ENCODE measurements around the gene PIK3C2G.

The PIK3C2G gene

GRCh38 chr12:18634382-18634781 lies 373.1 kb downstream of the PIK3C2G start:
- Histone ChIP-seq H3K4me1 (ENCODE audit: insufficient read depth, low read length) (no peaks in the 10 kb centered on the region), H3K9me3 (ENCODE audit: low read length) (no peaks in the 10 kb centered on the region), H3K27me3 (ENCODE audit: insufficient read depth, low read length) (no peaks in the 10 kb centered on the region), H3K4me3 (ENCODE audit: low read length) (no peak overlapping the region), H3K36me3 (ENCODE audit: insufficient read depth, low read length) (no peaks in the 10 kb centered on the region), H2AFZ (ENCODE audit: low read depth, low read length) (no peak overlapping the region)

- Histone ChIP-seq H3K36me3 (ENCODE audit: insufficient read depth, low read length) (no peaks in the 10 kb centered on the region), H3K4me1 (ENCODE audit: insufficient read depth, low read length) (no peaks in the 10 kb centered on the region), H3K27me3 (ENCODE audit: insufficient read depth, low read length) (no peaks in the 10 kb centered on the region), H2AFZ (ENCODE audit: low read depth, low read length) (no peak overlapping the region), H3K4me3 (ENCODE audit: low read length) (no peak overlapping the region), H3K9me3 (ENCODE audit: low read length) (no peaks in the 10 kb centered on the region)
Measured at GRCh38 chr12:18640321-18640955, 379.1 kb downstream of the PIK3C2G start.

DNA sequence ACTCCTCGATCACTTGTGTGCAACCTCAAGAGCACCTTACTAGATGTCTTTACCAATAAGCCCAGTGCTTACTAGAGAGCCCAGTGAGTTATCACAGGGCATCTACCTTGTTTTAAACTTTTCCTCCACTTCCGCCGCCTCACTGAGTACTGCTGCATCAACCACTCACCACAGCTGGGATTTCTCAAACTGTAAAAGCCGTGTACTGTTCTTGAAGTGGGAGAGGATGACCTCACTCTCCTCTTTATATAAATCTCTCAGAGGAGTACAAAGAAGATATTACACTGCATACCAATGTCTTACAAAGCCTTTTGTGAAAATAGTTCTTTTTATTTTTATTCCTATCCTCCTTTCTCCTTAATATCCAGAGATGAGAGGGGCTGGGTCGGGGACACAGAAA lies 382.4 kb downstream of the PIK3C2G start:
- Histone ChIP-seq H3K9me3 (ENCODE audit: low read length) (no peaks in the 10 kb centered on the region), H2AFZ (ENCODE audit: low read depth, low read length) (no peak overlapping the region), H3K27me3 (ENCODE audit: insufficient read depth, low read length) (no peaks in the 10 kb centered on the region), H3K4me3 (ENCODE audit: low read length) (no peak overlapping the region), H3K36me3 (ENCODE audit: insufficient read depth, low read length) (no peaks in the 10 kb centered on the region), H3K4me1 (ENCODE audit: insufficient read depth, low read length) (peaks cover 3% of the 10 kb centered on the region)

DNA sequence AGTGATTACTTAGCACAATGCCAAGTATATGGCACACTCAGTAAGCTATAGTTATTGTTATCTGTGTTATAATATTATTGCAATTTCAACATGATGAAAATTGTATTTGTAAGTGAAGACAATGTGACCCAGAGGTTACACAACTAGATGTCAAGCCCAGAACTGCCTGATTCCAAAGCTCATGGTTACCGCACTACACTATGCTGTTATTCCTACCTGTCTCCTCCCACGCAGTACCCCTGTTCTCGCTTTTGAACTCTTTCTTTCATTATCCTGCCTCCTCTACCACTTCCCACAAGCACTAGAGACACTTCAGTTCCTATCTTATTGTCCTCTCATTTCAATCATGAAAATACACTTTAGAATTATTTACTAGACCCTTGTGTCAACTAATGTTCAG lies 383.2 kb downstream of the PIK3C2G start:
- no peaks in the 10 kb centered on the region for H3K9me3 ChIP-seq (ENCODE audit: low read length)
- no peaks in the 10 kb centered on the region for H3K36me3 ChIP-seq (ENCODE audit: insufficient read depth, low read length)
- H3K4me3 ChIP-seq (ENCODE audit: low read length): no peak overlapping the region
- peaks cover 3% of the 10 kb centered on the region for H3K4me1 ChIP-seq (ENCODE audit: insufficient read depth, low read length)
- H2AFZ ChIP-seq (ENCODE audit: low read depth, low read length): no peak overlapping the region
- H3K27me3 ChIP-seq (ENCODE audit: insufficient read depth, low read length): no peaks in the 10 kb centered on the region

- no peak overlapping the region for H3K4me3 ChIP-seq (ENCODE audit: low read length)
- H2AFZ ChIP-seq (ENCODE audit: low read depth, low read length): no peak overlapping the region
- H3K4me1 ChIP-seq (ENCODE audit: insufficient read depth, low read length): peaks cover 3% of the 10 kb centered on the region
- H3K9me3 ChIP-seq (ENCODE audit: low read length): no peaks in the 10 kb centered on the region
- no peaks in the 10 kb centered on the region for H3K27me3 ChIP-seq (ENCODE audit: insufficient read depth, low read length)
- no peaks in the 10 kb centered on the region for H3K36me3 ChIP-seq (ENCODE audit: insufficient read depth, low read length)
Measured at GRCh38 chr12:18646286-18646890, 385.1 kb downstream of the PIK3C2G start.

- Histone ChIP-seq H3K9me3 (ENCODE audit: low read length) (no peaks in the 10 kb centered on the region), H3K4me3 (ENCODE audit: low read length) (no peak overlapping the region), H3K4me1 (ENCODE audit: insufficient read depth, low read length) (peaks cover 3% of the 10 kb centered on the region), H3K36me3 (ENCODE audit: insufficient read depth, low read length) (no peaks in the 10 kb centered on the region), H2AFZ (ENCODE audit: low read depth, low read length) (no peak overlapping the region), H3K27me3 (ENCODE audit: insufficient read depth, low read length) (no peaks in the 10 kb centered on the region)
Measured at GRCh38 chr12:18651525-18651924, 390.2 kb downstream of the PIK3C2G start.

DNA sequence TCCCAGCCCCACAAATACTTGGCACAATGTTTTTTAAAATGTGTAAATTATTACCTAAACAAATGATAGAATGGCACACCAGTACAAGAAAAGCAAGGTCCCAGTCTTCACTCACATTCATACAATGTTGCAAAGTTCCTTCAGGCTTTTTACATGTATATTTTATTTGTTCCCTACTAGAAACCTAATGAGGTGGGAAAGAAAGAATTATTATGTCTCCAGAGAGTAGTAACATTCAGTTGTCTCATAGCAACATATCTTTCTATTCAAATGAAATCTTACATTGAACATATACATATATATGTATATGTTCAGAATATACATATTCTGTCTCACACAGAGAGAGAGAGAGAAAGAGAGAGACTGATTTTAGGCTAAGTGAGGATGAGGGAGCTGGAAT lies 391.3 kb downstream of the PIK3C2G start:
- no peaks in the 10 kb centered on the region for H3K36me3 ChIP-seq (ENCODE audit: insufficient read depth, low read length)
- H2AFZ ChIP-seq (ENCODE audit: low read depth, low read length): no peak overlapping the region
- H3K27me3 ChIP-seq (ENCODE audit: insufficient read depth, low read length): no peaks in the 10 kb centered on the region
- peaks cover 3% of the 10 kb centered on the region for H3K4me1 ChIP-seq (ENCODE audit: insufficient read depth, low read length)
- H3K9me3 ChIP-seq (ENCODE audit: low read length): no peaks in the 10 kb centered on the region
- H3K4me3 ChIP-seq (ENCODE audit: low read length): no peak overlapping the region

- H3K4me1 ChIP-seq (ENCODE audit: insufficient read depth, low read length): no peaks in the 10 kb centered on the region
- no peaks in the 10 kb centered on the region for H3K9me3 ChIP-seq (ENCODE audit: low read length)
- no peak overlapping the region for H3K4me3 ChIP-seq (ENCODE audit: low read length)
- no peak overlapping the region for H2AFZ ChIP-seq (ENCODE audit: low read depth, low read length)
- no peaks in the 10 kb centered on the region for H3K27me3 ChIP-seq (ENCODE audit: insufficient read depth, low read length)
- no peaks in the 10 kb centered on the region for H3K36me3 ChIP-seq (ENCODE audit: insufficient read depth, low read length)
Measured at GRCh38 chr12:18653465-18653864, 392.1 kb downstream of the PIK3C2G start.

DNA sequence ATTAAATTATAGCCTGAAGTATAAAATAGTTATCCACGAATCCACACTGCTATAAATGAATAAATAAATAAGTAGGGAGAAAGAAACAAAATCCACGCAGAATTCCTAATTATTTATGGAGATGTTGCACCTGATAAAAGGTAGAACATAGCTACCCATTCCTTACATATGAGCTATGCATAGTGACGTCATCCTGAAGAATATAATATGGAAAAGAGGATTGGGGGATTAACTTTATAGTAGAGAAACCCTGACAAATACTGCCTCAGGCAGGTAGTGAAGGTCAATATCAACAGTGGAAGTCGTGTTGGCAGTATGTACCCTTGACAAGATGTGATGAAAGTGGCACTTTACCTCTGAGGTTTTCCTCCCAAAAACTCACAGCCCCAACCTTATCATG lies 394.0 kb downstream of the PIK3C2G start:
- H3K27me3 ChIP-seq (ENCODE audit: insufficient read depth, low read length): no peaks in the 10 kb centered on the region
- H3K4me3 ChIP-seq (ENCODE audit: low read length): no peak overlapping the region
- no peaks in the 10 kb centered on the region for H3K9me3 ChIP-seq (ENCODE audit: low read length)
- no peaks in the 10 kb centered on the region for H3K36me3 ChIP-seq (ENCODE audit: insufficient read depth, low read length)
- no peak overlapping the region for H2AFZ ChIP-seq (ENCODE audit: low read depth, low read length)
- H3K4me1 ChIP-seq (ENCODE audit: insufficient read depth, low read length): no peaks in the 10 kb centered on the region

- Histone ChIP-seq H3K9me3 (ENCODE audit: low read length) (no peaks in the 10 kb centered on the region), H3K36me3 (ENCODE audit: insufficient read depth, low read length) (no peaks in the 10 kb centered on the region), H3K27me3 (ENCODE audit: insufficient read depth, low read length) (no peaks in the 10 kb centered on the region), H2AFZ (ENCODE audit: low read depth, low read length) (no peak overlapping the region), H3K4me1 (ENCODE audit: insufficient read depth, low read length) (no peaks in the 10 kb centered on the region), H3K4me3 (ENCODE audit: low read length) (no peak overlapping the region)
Measured at GRCh38 chr12:18658179-18658578, 396.9 kb downstream of the PIK3C2G start.

GRCh38 chr12:18658829-18659228 lies 397.5 kb downstream of the PIK3C2G start:
- H2AFZ ChIP-seq (ENCODE audit: low read depth, low read length): no peak overlapping the region
- no peaks in the 10 kb centered on the region for H3K9me3 ChIP-seq (ENCODE audit: low read length)
- H3K4me3 ChIP-seq (ENCODE audit: low read length): no peak overlapping the region
- no peaks in the 10 kb centered on the region for H3K4me1 ChIP-seq (ENCODE audit: insufficient read depth, low read length)
- no peaks in the 10 kb centered on the region for H3K27me3 ChIP-seq (ENCODE audit: insufficient read depth, low read length)
- no peaks in the 10 kb centered on the region for H3K36me3 ChIP-seq (ENCODE audit: insufficient read depth, low read length)

- Histone ChIP-seq H3K4me3 (ENCODE audit: low read length) (no peak overlapping the region), H2AFZ (ENCODE audit: low read depth, low read length) (no peak overlapping the region), H3K9me3 (ENCODE audit: low read length) (no peaks in the 10 kb centered on the region), H3K36me3 (ENCODE audit: insufficient read depth, low read length) (no peaks in the 10 kb centered on the region), H3K27me3 (ENCODE audit: insufficient read depth, low read length) (no peaks in the 10 kb centered on the region), H3K4me1 (ENCODE audit: insufficient read depth, low read length) (no peaks in the 10 kb centered on the region)
Measured at GRCh38 chr12:18676141-18676540, 414.8 kb downstream of the PIK3C2G start.

GRCh38 chr12:18676996-18677588 lies 415.8 kb downstream of the PIK3C2G start:
- Histone ChIP-seq H2AFZ (ENCODE audit: low read depth, low read length) (no peak overlapping the region), H3K9me3 (ENCODE audit: low read length) (no peaks in the 10 kb centered on the region), H3K4me1 (ENCODE audit: insufficient read depth, low read length) (no peaks in the 10 kb centered on the region), H3K4me3 (ENCODE audit: low read length) (no peak overlapping the region), H3K27me3 (ENCODE audit: insufficient read depth, low read length) (no peaks in the 10 kb centered on the region), H3K36me3 (ENCODE audit: insufficient read depth, low read length) (no peaks in the 10 kb centered on the region)
